Measurements from ENCODE around the gene STXBP6.
"Not testable (repeated sequence)": the region's sequence is repeated elsewhere in the genome, so short reads cannot be mapped to it uniquely, and the experiment has no call there.

The STXBP6 gene

GRCh38 chr14:24986206-24986893 lies 63.6 kb downstream of the STXBP6 start:
- no peak for DNase-seq (ENCODE audit: low read depth)

- DNase-seq (ENCODE audit: low read depth), result no peak
These were observed 64.9 kb downstream of the STXBP6 start for GRCh38 chr14:24984846-24985589.

GRCh38 chr14:24982472-24983155 lies 67.3 kb downstream of the STXBP6 start:
- peak; percentile 68 for DNase-seq (ENCODE audit: low read depth)

- DNase-seq (ENCODE audit: low read depth), result no peak
These were observed 70.2 kb downstream of the STXBP6 start for GRCh38 chr14:24979725-24980239.

- DNase-seq (ENCODE audit: low read depth), result no peak
These were observed 70.9 kb downstream of the STXBP6 start for GRCh38 chr14:24978862-24979724.

GRCh38 chr14:24976602-24977001 lies 73.3 kb downstream of the STXBP6 start:
- DNase-seq (ENCODE audit: low read depth), result no peak

GRCh38 chr14:24975393-24975792 lies 74.6 kb downstream of the STXBP6 start:
- DNase-seq (ENCODE audit: low read depth), result no peak

GRCh38 chr14:24974591-24975374 lies 75.2 kb downstream of the STXBP6 start:
- DNase-seq (ENCODE audit: low read depth), result no peak

- DNase-seq (ENCODE audit: low read depth), result no peak
These were observed 77.1 kb downstream of the STXBP6 start for GRCh38 chr14:24972844-24973243.

- no peak for DNase-seq (ENCODE audit: low read depth)
These were observed 78.7 kb downstream of the STXBP6 start for GRCh38 chr14:24971255-24971654.

- DNase-seq (ENCODE audit: low read depth), result no peak
These were observed 83.4 kb downstream of the STXBP6 start for GRCh38 chr14:24966579-24966964.

- DNase-seq (ENCODE audit: low read depth), result peak; percentile 18
These were observed 83.9 kb downstream of the STXBP6 start for GRCh38 chr14:24965934-24966578.

- no peak for DNase-seq (ENCODE audit: low read depth)
These were observed 84.4 kb downstream of the STXBP6 start for GRCh38 chr14:24965578-24965933.

GRCh38 chr14:24964591-24964990 lies 85.4 kb downstream of the STXBP6 start:
- no peak for DNase-seq (ENCODE audit: low read depth)

GRCh38 chr14:24964048-24964447 lies 85.9 kb downstream of the STXBP6 start:
- no peak for DNase-seq (ENCODE audit: low read depth)

- DNase-seq (ENCODE audit: low read depth), result not testable (repeated sequence)
These were observed 87.8 kb downstream of the STXBP6 start for GRCh38 chr14:24962118-24962517.

- no peak for DNase-seq (ENCODE audit: low read depth)
These were observed 89.1 kb downstream of the STXBP6 start for GRCh38 chr14:24960816-24961215.

- DNase-seq (ENCODE audit: low read depth), result no peak
These were observed 90.1 kb downstream of the STXBP6 start for GRCh38 chr14:24959791-24960331.

- DNase-seq (ENCODE audit: low read depth), result no peak
These were observed 91.7 kb downstream of the STXBP6 start for GRCh38 chr14:24958271-24958670.

- no peak for DNase-seq (ENCODE audit: low read depth)
These were observed 92.1 kb downstream of the STXBP6 start for GRCh38 chr14:24957814-24958213.

All from non-pigmented ciliary epithelial cell (primary cell).